ENCODE measurements around the gene RASL12.
"Not testable (repeated sequence)": the region's sequence is repeated elsewhere in the genome, so short reads cannot be mapped to it uniquely, and the experiment has no call there.

Gene RASL12

DNA sequence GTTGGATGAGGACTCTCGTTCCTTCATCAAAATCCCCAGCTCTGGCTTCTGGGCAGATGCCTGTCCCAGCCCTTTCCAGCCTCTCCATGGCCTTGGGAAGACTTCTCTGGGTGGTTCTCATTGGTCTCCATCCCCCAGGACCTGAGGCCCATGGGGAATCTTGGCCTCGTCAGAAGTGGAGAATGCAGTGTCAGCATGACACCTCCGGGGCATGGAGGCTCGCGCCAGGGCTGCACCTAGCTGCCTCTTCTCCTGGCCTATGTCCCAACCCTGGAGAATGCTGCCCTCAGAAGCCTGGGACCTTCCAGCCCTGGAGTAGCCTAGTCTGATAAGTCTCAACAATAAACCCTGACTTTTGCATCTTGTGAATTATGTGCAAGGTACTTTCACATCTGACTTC is 11.8 kb upstream of the RASL12 start:
- H3K4me2 ChIP-seq (ENCODE audit: low read length): no peak overlapping the region
- no peaks in the 10 kb centered on the region for H3K9me3 ChIP-seq (replicated peaks; ENCODE audit: low read length)
- H3K4me1 ChIP-seq (ENCODE audit: control insufficient read depth, insufficient read depth, low read length): no peaks in the 10 kb centered on the region
- no peak overlapping the region for H3K9ac ChIP-seq (ENCODE audit: low read depth, low read length)
- H3K27me3 ChIP-seq (ENCODE audit: control insufficient read depth, insufficient read depth, low read length): peaks cover 61% of the 10 kb centered on the region
- no peak overlapping the region for H3K4me3 ChIP-seq (ENCODE audit: low read length)
- H3K36me3 ChIP-seq (ENCODE audit: insufficient read depth, low read length): no peaks in the 10 kb centered on the region

DNA sequence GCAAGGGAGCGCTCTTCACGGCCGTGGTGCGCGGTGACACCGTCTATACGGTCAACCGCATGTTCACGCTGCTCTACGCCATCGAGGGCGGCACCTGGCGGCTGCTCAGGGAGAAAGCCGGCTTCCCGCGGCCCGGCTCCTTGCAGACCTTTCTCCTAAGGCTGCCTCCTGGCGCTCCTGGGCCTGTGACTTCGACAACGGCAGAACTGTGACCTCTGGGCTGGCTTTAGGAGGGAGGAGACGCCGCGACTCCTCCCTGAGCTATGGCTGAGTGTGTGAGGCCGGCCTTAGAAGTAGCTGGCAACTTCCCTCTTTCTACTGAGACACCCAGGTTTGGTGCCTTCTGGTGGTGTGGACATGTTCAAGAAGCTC is 10.2 kb upstream of the RASL12 start:
- no peaks in the 10 kb centered on the region for H3K9me3 ChIP-seq (replicated peaks; ENCODE audit: low read length)
- H3K36me3 ChIP-seq (ENCODE audit: insufficient read depth, low read length): no peaks in the 10 kb centered on the region
- no peak overlapping the region for H3K4me3 ChIP-seq (ENCODE audit: low read length)
- H3K27me3 ChIP-seq (ENCODE audit: control insufficient read depth, insufficient read depth, low read length): peaks cover 47% of the 10 kb centered on the region
- no peak overlapping the region for H3K9ac ChIP-seq (ENCODE audit: low read depth, low read length)
- no peaks in the 10 kb centered on the region for H3K4me1 ChIP-seq (ENCODE audit: control insufficient read depth, insufficient read depth, low read length)
- peak overlapping the region; percentile 52 for H3K4me2 ChIP-seq (ENCODE audit: low read length)

DNA sequence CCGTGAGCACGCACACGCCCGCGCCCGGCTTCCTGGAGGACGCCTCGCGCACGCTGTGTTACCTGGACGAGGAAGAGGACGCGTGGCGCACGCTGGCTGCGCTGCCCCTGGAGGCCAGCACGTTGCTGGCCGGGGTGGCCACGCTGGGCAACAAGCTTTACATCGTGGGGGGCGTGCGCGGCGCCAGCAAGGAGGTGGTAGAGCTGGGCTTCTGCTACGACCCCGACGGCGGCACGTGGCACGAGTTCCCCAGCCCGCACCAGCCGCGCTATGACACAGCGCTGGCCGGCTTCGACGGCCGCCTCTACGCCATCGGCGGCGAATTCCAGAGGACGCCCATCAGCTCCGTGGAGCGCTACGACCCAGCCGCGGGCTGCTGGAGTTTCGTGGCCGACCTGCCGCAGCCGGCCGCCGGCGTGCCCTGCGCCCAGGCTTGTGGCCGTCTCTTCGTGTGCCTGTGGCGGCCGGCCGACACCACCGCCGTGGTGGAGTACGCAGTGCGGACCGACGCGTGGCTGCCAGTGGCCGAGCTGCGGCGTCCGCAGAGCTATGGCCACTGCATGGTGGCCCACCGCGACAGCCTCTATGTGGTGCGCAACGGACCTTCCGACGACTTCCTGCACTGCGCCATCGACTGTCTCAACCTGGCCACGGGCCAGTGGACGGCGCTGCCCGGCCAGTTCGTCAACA is 9.6 kb upstream of the RASL12 start:
- Histone ChIP-seq H3K4me2 (ENCODE audit: low read length) (peak overlapping the region; percentile 52), H3K9me3 (replicated peaks; ENCODE audit: low read length) (no peaks in the 10 kb centered on the region), H3K27me3 (ENCODE audit: control insufficient read depth, insufficient read depth, low read length) (peaks cover 42% of the 10 kb centered on the region), H3K9ac (ENCODE audit: low read depth, low read length) (no peak overlapping the region), H3K4me1 (ENCODE audit: control insufficient read depth, insufficient read depth, low read length) (no peaks in the 10 kb centered on the region), H3K4me3 (ENCODE audit: low read length) (no peak overlapping the region), H3K36me3 (ENCODE audit: insufficient read depth, low read length) (no peaks in the 10 kb centered on the region)

- no peaks in the 10 kb centered on the region for H3K9me3 ChIP-seq (replicated peaks; ENCODE audit: low read length)
- H3K4me1 ChIP-seq (ENCODE audit: control insufficient read depth, insufficient read depth, low read length): no peaks in the 10 kb centered on the region
- no peak within 1 kb of the TSS for H3K4me2 ChIP-seq (ENCODE audit: low read length)
- H3K4me3 ChIP-seq (ENCODE audit: low read length): no peak within 1 kb of the TSS
- no peaks in the 10 kb centered on the region for H3K36me3 ChIP-seq (ENCODE audit: insufficient read depth, low read length)
- H3K9ac ChIP-seq (ENCODE audit: low read depth, low read length): no peak within 1 kb of the TSS
- H3K27me3 ChIP-seq (ENCODE audit: control insufficient read depth, insufficient read depth, low read length): peaks cover 37% of the 10 kb centered on the region
Observed at GRCh38 chr15:65076486-65077290, 8.9 kb upstream of the RASL12 start, which contains the start of gene KBTBD13. Gene KBTBD13 (plus strand): TSS chr15:65076746. CDS start chr15:65076816, 70 bp downstream.

DNA sequence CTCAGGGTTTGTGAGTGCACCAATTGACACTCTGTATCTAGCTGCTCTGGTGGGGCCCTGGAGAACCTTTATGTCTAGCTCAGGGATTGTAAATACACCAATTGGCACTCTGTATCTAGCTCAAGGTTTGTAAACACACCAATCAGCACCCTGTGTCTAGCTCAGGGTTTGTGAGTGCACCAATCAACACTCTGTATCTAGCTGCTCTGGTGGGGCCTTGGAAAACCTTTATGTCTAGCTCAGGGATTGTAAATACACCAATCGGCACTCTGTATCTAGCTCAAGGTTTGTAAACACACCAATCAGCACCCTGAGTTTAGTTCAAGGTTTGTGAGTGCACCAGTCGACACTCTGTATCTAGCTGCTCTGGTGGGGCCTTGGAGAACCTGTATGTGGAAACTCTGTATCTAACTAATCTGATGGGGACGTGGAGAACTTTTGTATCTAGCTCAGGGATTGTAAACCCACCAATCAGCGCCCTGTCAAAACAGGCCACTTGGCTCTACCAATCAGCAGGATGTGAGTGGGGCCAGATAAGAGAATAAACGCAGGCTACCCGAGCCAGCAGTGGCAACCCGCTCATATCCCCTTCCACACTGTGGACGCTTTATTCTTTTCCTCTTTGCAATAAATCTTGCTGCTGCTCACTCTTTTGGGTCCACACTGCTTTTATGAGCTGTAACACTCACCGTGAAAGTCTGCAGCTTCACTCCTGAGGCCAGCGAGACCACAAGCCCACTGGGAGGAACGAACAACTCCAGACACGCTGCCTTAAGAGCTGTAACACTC is 8.0 kb upstream of the RASL12 start:
- not testable (repeated sequence) for H3K9ac ChIP-seq (ENCODE audit: low read depth, low read length); H3K4me2 ChIP-seq (ENCODE audit: low read length); H3K36me3 ChIP-seq (ENCODE audit: insufficient read depth, low read length); H3K4me1 ChIP-seq (ENCODE audit: control insufficient read depth, insufficient read depth, low read length); H3K9me3 ChIP-seq (replicated peaks; ENCODE audit: low read length); H3K4me3 ChIP-seq (ENCODE audit: low read length)
- H3K27me3 ChIP-seq (ENCODE audit: control insufficient read depth, insufficient read depth, low read length): peaks cover 33% of the 10 kb centered on the region

- not testable (repeated sequence) for H3K9me3 ChIP-seq (replicated peaks; ENCODE audit: low read length); H3K4me3 ChIP-seq (ENCODE audit: low read length); H3K9ac ChIP-seq (ENCODE audit: low read depth, low read length); H3K4me1 ChIP-seq (ENCODE audit: control insufficient read depth, insufficient read depth, low read length); H3K36me3 ChIP-seq (ENCODE audit: insufficient read depth, low read length); H3K4me2 ChIP-seq (ENCODE audit: low read length)
- peaks cover 30% of the 10 kb centered on the region for H3K27me3 ChIP-seq (ENCODE audit: control insufficient read depth, insufficient read depth, low read length)
Observed at GRCh38 chr15:65074946-65075345, 7.2 kb upstream of the RASL12 start.

DNA sequence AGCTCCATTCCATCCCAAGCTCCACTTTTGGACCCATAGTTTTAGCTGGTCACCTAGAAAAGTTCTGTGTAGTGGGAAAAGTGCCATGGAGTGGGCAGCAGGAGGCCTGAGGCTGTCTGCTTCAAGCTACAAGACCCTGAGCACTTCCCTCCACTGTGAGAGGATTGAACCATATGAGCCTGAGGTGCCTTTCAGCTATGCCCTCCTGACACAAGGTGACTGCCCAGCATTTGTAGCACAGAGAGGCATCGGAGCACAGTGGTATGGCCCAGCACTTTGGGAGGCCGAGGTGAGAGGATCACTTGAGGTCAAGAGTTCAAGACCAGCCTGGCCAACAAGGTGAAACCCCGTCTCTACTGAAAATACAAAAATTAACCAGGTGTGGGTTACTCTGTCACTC is 4.8 kb upstream of the RASL12 start:
- no peaks in the 10 kb centered on the region for H3K9me3 ChIP-seq (replicated peaks; ENCODE audit: low read length)
- H3K4me2 ChIP-seq (ENCODE audit: low read length): no peak overlapping the region
- H3K36me3 ChIP-seq (ENCODE audit: insufficient read depth, low read length): no peaks in the 10 kb centered on the region
- peaks cover 14% of the 10 kb centered on the region for H3K27me3 ChIP-seq (ENCODE audit: control insufficient read depth, insufficient read depth, low read length)
- H3K9ac ChIP-seq (ENCODE audit: low read depth, low read length): no peak overlapping the region
- peaks cover 17% of the 10 kb centered on the region for H3K4me1 ChIP-seq (ENCODE audit: control insufficient read depth, insufficient read depth, low read length)
- no peak overlapping the region for H3K4me3 ChIP-seq (ENCODE audit: low read length)

GRCh38 chr15:65072027-65072426 is 4.2 kb upstream of the RASL12 start:
- Histone ChIP-seq H3K9ac (ENCODE audit: low read depth, low read length) (no peak overlapping the region), H3K9me3 (replicated peaks; ENCODE audit: low read length) (no peaks in the 10 kb centered on the region), H3K4me1 (ENCODE audit: control insufficient read depth, insufficient read depth, low read length) (peaks cover 17% of the 10 kb centered on the region), H3K27me3 (ENCODE audit: control insufficient read depth, insufficient read depth, low read length) (peaks cover 20% of the 10 kb centered on the region), H3K4me3 (ENCODE audit: low read length) (no peak overlapping the region), H3K36me3 (ENCODE audit: insufficient read depth, low read length) (no peaks in the 10 kb centered on the region), H3K4me2 (ENCODE audit: low read length) (no peak overlapping the region)

DNA sequence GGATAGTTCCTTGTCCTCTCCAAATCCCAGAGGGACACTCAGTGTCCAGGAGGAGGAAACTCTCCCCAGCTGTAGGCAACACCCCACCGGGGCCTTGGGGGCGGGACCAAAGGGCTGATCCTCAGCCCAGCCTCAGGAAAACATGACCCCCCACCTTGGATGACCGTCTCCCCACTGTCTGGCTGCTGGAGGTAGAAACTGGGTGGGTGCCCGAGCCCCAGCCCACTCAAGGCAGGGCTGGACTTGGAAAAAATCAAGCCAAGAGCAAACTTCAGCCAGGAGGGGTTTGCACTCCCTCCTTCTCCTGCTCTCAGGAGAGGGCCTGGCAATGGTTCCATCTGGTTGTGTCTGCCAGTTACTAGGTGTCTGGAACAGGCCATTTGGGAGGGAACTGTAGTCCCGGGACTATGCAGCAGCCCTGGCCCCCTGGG is 3.6 kb upstream of the RASL12 start:
- H3K4me2 ChIP-seq (ENCODE audit: low read length): no peak overlapping the region
- H3K9me3 ChIP-seq (replicated peaks; ENCODE audit: low read length): no peaks in the 10 kb centered on the region
- no peak overlapping the region for H3K9ac ChIP-seq (ENCODE audit: low read depth, low read length)
- no peak overlapping the region for H3K4me3 ChIP-seq (ENCODE audit: low read length)
- H3K4me1 ChIP-seq (ENCODE audit: control insufficient read depth, insufficient read depth, low read length): peaks cover 17% of the 10 kb centered on the region
- no peaks in the 10 kb centered on the region for H3K36me3 ChIP-seq (ENCODE audit: insufficient read depth, low read length)
- H3K27me3 ChIP-seq (ENCODE audit: control insufficient read depth, insufficient read depth, low read length): peaks cover 26% of the 10 kb centered on the region

GRCh38 chr15:65069779-65070546 is 2.2 kb upstream of the RASL12 start:
- peaks cover 40% of the 10 kb centered on the region for H3K27me3 ChIP-seq (ENCODE audit: control insufficient read depth, insufficient read depth, low read length)
- H3K4me3 ChIP-seq (ENCODE audit: low read length): no peak overlapping the region
- H3K4me1 ChIP-seq (ENCODE audit: control insufficient read depth, insufficient read depth, low read length): peaks cover 17% of the 10 kb centered on the region
- no peaks in the 10 kb centered on the region for H3K36me3 ChIP-seq (ENCODE audit: insufficient read depth, low read length)
- no peak overlapping the region for H3K9ac ChIP-seq (ENCODE audit: low read depth, low read length)
- H3K9me3 ChIP-seq (replicated peaks; ENCODE audit: low read length): no peaks in the 10 kb centered on the region
- H3K4me2 ChIP-seq (ENCODE audit: low read length): no peak overlapping the region

DNA sequence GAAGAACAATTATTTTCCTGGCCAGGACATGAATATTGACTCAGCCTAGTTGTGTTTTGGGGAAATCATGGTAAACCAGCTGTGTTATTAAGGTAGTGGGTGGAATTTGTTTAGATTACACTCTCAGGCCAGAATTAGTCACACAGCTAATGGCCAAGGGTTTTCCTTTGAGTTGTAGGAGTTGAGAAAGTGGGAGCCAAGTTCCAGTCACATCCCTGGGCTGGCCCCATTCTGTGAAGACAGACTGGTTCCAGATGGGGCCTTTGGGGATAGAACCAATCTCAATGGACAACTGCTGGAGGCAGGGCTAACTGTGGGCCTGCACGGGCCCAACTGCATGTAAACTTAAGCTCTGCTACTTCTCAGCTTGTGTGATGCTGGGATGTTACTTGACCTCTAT is 1.4 kb upstream of the RASL12 start:
- Histone ChIP-seq H3K4me3 (ENCODE audit: low read length) (no peak overlapping the region), H3K4me1 (ENCODE audit: control insufficient read depth, insufficient read depth, low read length) (peaks cover 17% of the 10 kb centered on the region), H3K4me2 (ENCODE audit: low read length) (no peak overlapping the region), H3K9ac (ENCODE audit: low read depth, low read length) (no peak overlapping the region), H3K9me3 (replicated peaks; ENCODE audit: low read length) (no peaks in the 10 kb centered on the region), H3K36me3 (ENCODE audit: insufficient read depth, low read length) (no peaks in the 10 kb centered on the region), H3K27me3 (ENCODE audit: control insufficient read depth, insufficient read depth, low read length) (peaks cover 43% of the 10 kb centered on the region)

All from skeletal muscle satellite cell (primary cell).